Left lobe of liver (tissue), 2 donors: ENCODE data around the gene MYO7B. TPM values are rescaled to one million over a fixed set of nuclear protein-coding genes. Genes with fewer than 3 reads are reported as not detected.

Source experiments
- ATAC-seq: fragments of 200-7000 bp; cut with Tn5 transposase; one replicate; pipeline ENCODE4 v1.9.1; 2020; ENCODE audit warnings: mild to moderate bottlenecking, moderate library complexity
- DNase-seq: peaks from one replicate; pipeline ENCODE4 v3.0.0-alpha.2; 2020; ENCODE audit warnings: low spot score
- total RNA-seq: library from RNA; stranded (reverse); gene quantifications from one replicate; pipeline ENCODE4 v1.2.1, GENCODE V29; 2021
- donor health status: DM: no; HTN: no; CAD: no; lungs with moderate emphysema.
- donor health status: DM: no; HTN: yes; CAD: no.

The MYO7B gene
- total RNA-seq, 1 donor from 2014 or later: 0.63 TPM

DNA sequence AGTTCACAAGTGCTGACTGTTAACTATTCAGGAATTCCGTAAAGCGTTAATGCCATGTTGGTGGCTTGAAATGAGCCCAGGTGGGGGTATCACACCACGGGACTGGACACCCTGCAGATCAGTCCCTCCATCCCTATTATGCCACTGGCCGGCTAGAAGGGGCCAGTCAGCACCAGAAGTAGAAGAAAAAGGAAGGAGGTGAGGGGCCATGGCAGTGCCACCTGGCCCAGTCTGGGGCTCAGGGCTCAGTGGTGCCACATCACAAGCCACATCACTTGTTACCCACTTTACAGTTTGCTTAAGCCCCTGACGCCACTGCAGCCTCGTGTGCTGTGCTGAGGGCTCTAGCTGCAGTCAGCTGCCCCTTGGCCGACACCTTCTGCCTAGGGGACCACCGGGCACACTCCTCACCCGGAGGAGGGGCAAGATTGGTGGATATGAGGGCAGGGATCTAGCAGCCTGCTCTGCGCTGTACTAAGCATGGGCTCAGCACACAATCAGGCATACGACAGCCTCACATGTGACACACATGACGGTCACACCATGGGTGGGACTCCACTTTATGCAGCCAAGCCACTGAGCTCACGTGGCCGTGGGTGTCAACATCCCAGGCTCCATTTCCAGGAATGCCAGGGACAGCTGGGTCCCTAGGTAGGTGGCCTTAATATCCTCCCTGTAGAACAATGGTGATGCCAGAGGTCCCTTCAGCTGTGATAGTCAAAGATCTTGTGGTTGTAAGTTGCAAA lies 136.2 kb downstream of the MYO7B start:
- DNase-seq (no peak), ATAC-seq (no peak)

GRCh38 chr2:127672341-127673224 lies 137.1 kb downstream of the MYO7B start:
- no peak for DNase-seq
- ATAC-seq: no peak

GRCh38 chr2:127673291-127674069 lies 138.0 kb downstream of the MYO7B start:
- ATAC-seq (no peak), DNase-seq (no peak)

DNA sequence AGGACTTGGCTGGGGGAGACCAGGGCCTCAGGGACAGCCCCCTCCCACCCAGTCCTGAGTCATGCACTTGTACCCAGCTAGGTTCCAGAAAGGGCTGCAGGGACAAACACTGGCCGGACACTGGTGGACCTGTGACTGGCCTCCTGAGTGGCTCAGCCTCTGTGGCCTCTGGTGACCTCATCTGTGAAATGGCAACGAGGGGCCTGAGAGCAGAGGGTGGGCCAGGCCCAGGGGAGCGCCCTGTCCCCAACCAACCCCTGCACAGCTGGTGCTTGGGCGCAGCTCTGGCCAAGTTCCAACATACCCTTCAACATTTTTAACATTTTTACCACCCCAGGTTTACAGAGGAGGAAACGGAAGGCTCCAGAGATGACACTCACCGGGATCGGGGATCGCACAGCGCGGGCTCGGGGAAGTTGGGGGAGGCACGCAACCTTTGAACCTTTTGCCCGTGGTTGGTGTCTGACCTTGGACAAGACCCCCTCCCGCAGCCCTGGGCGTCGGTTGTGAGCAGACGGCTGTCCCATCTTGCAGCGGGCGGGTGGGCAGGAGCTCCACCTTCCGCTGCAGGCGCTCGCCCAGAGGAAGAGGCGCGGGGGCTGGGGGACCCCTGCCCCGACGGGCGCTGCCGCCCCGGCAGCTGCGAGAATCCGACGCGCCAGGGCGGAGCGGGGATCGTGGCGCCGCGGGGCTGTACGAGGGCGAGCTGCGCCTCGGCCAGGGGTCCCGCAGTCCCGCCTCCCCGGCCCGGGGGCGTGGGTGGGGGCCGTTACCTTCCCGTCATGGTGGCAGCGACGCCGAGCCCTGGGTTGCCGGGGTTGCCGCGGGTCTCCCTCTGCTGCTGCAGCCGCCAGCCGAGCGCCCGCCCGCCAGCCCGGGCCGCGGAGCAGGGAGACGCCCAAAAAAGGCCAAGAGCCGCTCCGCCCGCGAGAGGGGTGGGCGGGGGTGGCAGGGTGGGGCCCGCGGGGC lies 139.0 kb downstream of the MYO7B start:
- DNase-seq (no peak), ATAC-seq (peak; percentile 64)

- DNase-seq (peak; percentile 72), ATAC-seq (peak; percentile 87)
Observed at GRCh38 chr2:127675331-127676261, 140.1 kb downstream of the MYO7B start, which contains the start of gene LIMS2. LIMS2 (minus strand) TSS chr2:127675530; CDS start chr2:127675024, 506 bp downstream.

DNA sequence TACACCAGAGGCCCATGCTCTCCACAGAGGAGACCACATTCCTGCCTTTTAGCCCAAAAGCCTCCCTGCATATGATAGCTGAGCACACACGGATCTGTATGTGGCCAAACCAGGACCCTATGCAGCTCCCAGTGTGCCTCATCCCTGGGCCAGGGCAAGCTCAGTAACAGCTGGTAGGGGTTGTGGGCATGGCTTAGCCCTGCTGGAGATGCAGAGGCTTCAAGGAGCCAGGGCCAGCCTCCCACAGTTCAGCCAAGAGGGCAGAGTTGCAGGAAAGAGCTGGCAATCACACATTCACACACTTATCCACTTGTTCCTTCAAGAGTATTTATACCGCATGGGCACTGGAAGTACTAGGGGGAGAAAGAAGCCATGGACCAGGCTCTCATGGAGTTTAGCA lies 141.4 kb downstream of the MYO7B start:
- no peak for ATAC-seq

GRCh38 chr2:127678531-127678930 lies 143.0 kb downstream of the MYO7B start:
- no peak for ATAC-seq

More for the DNA sequence above, 141.4 kb downstream of the MYO7B start:
- no peak for DNase-seq

DNA sequence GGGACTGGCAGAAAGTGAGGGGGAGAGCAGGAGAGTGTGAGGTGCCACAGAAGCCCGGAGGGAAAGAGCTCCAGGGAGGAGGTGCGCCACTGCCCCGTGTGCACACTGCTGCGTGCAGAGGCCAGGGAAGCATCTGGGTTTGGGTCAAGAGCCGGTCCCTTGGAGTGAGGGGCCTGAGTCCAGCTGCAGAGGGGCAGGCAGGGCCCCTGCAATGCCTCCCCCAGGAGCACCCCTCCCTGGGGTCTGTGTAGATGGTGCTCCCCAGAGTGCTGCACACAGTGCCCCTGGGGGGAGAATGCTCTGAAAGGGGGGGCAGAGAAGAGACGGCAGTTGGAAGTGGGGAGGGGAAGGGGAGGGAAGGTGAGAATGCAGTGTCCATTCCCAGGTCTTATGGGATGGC lies 143.5 kb downstream of the MYO7B start:
- no peak for ATAC-seq
- no peak for DNase-seq

More at GRCh38 chr2:127678531-127678930, 143.0 kb downstream of the MYO7B start:
- DNase-seq: no peak

GRCh38 chr2:127679680-127680361 lies 144.3 kb downstream of the MYO7B start:
- ATAC-seq: no peak
- no peak for DNase-seq

- DNase-seq: no peak
- no peak for ATAC-seq
Observed at GRCh38 chr2:127680706-127681287, 145.3 kb downstream of the MYO7B start.

DNA sequence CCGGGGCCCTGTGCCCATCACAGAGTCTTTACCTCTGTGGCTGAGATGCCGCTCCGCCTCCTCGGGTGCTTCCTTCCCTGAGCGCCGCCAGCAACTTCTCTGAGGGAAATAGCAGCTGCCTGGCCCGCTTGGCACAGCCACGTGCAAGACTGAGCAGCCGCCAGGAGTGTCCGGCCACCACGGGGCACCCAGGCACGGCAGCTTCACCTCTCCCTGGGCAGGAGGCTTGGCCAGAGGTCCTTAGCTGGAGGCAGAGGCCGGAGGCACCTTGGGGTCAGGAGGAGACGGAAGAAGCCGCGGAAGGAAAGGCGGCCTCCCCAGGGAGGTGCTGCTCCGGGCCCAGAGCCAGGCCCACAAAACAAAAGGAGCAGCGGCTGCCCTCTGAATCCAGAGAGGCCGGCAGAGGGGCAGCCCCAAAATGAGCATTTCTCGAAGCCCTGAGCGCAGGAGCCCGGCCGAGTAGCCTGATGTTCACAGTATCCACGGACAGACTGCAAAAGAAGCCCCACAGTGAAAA lies 145.9 kb downstream of the MYO7B start:
- ATAC-seq (peak; percentile 49), DNase-seq (no peak)

DNA sequence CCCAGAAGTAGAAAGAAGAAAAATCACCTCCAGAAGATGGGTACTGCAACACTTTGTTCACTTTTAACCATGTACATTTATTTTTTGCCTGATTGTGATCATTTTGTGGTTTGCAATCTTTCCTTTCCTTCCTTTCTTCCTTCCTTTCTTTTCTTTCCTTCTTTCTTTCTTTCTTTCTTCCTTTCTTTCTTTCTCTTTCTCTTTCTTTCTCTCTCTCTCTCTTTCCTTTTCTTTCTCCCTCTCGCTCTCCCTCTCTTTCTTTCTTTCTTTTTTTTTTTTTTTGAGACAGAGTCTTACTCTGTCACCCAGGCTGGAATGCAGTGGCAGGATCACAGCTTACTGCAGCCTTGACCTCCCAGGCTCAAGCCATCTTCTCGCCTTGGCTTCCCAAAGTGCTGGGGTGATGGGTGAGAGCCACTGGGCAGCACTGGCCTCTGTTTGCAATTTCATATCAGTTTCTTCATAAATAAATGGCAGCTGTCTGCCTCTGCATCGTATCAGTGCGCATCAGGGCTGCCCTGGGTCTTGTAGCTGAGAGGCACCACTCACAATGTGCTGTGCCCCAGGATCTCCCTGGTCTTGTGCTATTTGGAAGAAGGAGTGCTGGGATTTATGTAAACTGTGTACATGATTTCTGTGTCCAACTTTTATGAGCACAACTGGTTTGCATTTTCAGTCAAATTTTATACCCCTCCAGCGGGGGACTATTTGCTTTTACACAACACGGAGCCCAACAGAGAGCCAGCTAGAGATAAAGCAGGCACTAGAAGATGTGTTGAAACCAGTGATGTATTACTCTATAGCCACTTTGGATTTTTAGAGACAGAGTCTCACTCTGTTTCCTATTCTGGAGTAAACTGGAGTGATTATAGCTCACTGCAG lies 146.7 kb downstream of the MYO7B start:
- DNase-seq (no peak), ATAC-seq (no peak)

- ATAC-seq (no peak), DNase-seq (no peak)
Observed at GRCh38 chr2:127683056-127683455, 147.6 kb downstream of the MYO7B start.

GRCh38 chr2:127683757-127684156 lies 148.3 kb downstream of the MYO7B start:
- DNase-seq (no peak), ATAC-seq (no peak)

DNA sequence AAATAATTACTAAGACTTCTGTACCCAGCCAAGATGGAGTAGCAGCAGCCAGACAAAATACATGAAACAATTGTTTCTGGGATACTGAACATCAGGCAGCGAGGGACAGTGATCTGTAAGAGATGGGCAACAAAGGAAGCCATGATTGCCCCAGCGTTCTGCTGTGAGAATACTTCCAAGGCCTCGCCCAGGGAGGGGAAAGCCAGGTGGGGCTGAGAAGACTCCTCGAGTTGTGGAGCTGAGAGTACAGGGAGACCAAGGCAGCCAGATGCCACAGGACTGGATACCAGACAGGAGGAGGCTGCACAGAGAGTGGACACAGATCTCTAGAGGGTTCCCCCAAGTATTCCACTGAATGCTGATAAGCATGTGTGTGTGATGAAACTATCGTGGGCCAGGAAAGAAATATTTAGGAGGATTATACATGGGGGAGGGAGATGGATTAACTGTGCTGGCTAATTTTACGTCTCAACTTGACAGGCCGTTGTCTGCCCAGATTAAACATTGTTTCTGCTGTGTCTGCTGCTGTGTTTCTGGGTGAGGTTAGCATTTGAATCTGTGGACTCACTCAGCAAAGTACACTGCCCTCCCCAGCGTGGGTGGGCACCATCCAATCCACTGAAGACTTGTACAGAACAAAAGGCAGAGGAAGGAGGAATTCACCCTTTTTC lies 150.1 kb downstream of the MYO7B start:
- no peak for DNase-seq
- ATAC-seq: no peak
